SK-N-SH treated with all-trans-retinoic acid at 6 μM for 48 hours (cell line): Measurements from ENCODE around the gene COBL.

Experiments used
- ATAC-seq: fragments of 200-7000 bp; cut with Tn5 transposase; 3 replicates; pipeline ENCODE4 v1.9.1; 2020; ENCODE audit warnings: mild to moderate bottlenecking, moderate library complexity
- ARNTL ChIP-seq: fragments of 450-650 bp; formaldehyde crosslinking; IDR thresholded peaks from 2 replicates; pipeline ENCODE4 v1.5.0; 2020; ENCODE audit warnings: low read depth, mild to moderate bottlenecking, moderate library complexity, borderline replicate concordance
- BACH2 ChIP-seq: fragments of 250-450 bp; sonication (Bioruptor Pico); IDR thresholded peaks from 2 replicates; pipeline ENCODE4 v1.9.0; 2021; ENCODE audit warnings: mild to moderate bottlenecking, borderline replicate concordance
- CSDC2 ChIP-seq: fragments of 250-450 bp; sonication (Bioruptor Pico); IDR thresholded peaks from 2 replicates; pipeline ENCODE4 v1.5.0; 2020; ENCODE audit warnings: mild to moderate bottlenecking, moderate library complexity
- ESRRG ChIP-seq: fragments of 250-450 bp; sonication (Bioruptor Pico); IDR thresholded peaks from 2 replicates; pipeline ENCODE4 v1.6.1; 2021; ENCODE audit warnings: mild to moderate bottlenecking
- GLIS3 ChIP-seq: fragments of 250-450 bp; sonication (Bioruptor Pico); IDR thresholded peaks from 2 replicates; pipeline ENCODE4 v1.5.0; 2020; ENCODE audit warnings: mild to moderate bottlenecking, moderate library complexity
- ISL1 ChIP-seq: fragments of 250-450 bp; sonication (Bioruptor Pico); IDR thresholded peaks from 2 replicates; pipeline ENCODE4 v2.1.2; 2022; ENCODE audit warnings: mild to moderate bottlenecking, moderate library complexity
- OSR1 ChIP-seq: fragments of 250-450 bp; sonication (Bioruptor Pico); IDR thresholded peaks from 2 replicates; pipeline ENCODE4 v1.8.0; 2022; ENCODE audit warnings: moderate library complexity, mild to moderate bottlenecking, inconsistent platforms
- PPARA ChIP-seq: fragments of 250-450 bp; sonication (Bioruptor Pico); IDR thresholded peaks from 2 replicates; pipeline ENCODE4 v1.5.0; 2020; ENCODE audit warnings: mild to moderate bottlenecking, borderline replicate concordance
- SNAI2 ChIP-seq: fragments of 250-450 bp; sonication (Bioruptor Pico); IDR thresholded peaks from 2 replicates; pipeline ENCODE4 v1.5.0; 2020; ENCODE audit warnings: mild to moderate bottlenecking, moderate library complexity
- TCF4 ChIP-seq: fragments of 250-450 bp; sonication (Bioruptor Pico); IDR thresholded peaks from 2 replicates; pipeline ENCODE4 v1.8.0; 2021; ENCODE audit warnings: mild to moderate bottlenecking, moderate library complexity, borderline replicate concordance
- TOX ChIP-seq: fragments of 250-450 bp; sonication (Bioruptor Pico); IDR thresholded peaks from 2 replicates; pipeline ENCODE4 v1.8.0; 2021; ENCODE audit warnings: mild to moderate bottlenecking, moderate library complexity, borderline replicate concordance
- ZC3H10 ChIP-seq: fragments of 250-450 bp; sonication (Bioruptor Pico); IDR thresholded peaks from 2 replicates; pipeline ENCODE4 v1.5.1; 2021; ENCODE audit warnings: mild to moderate bottlenecking, moderate library complexity
- ZNF565 ChIP-seq: fragments of 450-650 bp; formaldehyde crosslinking; conservative IDR thresholded peaks from 2 replicates; pipeline ENCODE4 v1.5.0; 2020; ENCODE audit warnings: low read depth, mild to moderate bottlenecking, moderate library complexity
- TF ChIP-seq, protein P1 (sequence below): fragments of 250-450 bp; sonication (Bioruptor Pico); IDR thresholded peaks from 2 replicates; pipeline ENCODE4 v1.5.0; 2020; ENCODE audit warnings: mild to moderate bottlenecking, moderate library complexity
- TF ChIP-seq, protein P2 (sequence below): fragments of 250-450 bp; sonication (Bioruptor Pico); IDR thresholded peaks from 2 replicates; pipeline ENCODE4 v1.5.1; 2021; ENCODE audit warnings: mild to moderate bottlenecking, moderate library complexity
- TF ChIP-seq, protein P3 (sequence below): fragments of 250-450 bp; sonication (Bioruptor Pico); IDR thresholded peaks from 2 replicates; pipeline ENCODE4 v1.8.0; 2021; ENCODE audit warnings: low read depth, mild to moderate bottlenecking, moderate library complexity, borderline replicate concordance
- TF ChIP-seq, protein P4 (sequence below): fragments of 250-450 bp; sonication (Bioruptor Pico); IDR thresholded peaks from 2 replicates; pipeline ENCODE4 v1.8.0; 2020; ENCODE audit warnings: mild to moderate bottlenecking, moderate library complexity, borderline replicate concordance

Gene COBL

DNA sequence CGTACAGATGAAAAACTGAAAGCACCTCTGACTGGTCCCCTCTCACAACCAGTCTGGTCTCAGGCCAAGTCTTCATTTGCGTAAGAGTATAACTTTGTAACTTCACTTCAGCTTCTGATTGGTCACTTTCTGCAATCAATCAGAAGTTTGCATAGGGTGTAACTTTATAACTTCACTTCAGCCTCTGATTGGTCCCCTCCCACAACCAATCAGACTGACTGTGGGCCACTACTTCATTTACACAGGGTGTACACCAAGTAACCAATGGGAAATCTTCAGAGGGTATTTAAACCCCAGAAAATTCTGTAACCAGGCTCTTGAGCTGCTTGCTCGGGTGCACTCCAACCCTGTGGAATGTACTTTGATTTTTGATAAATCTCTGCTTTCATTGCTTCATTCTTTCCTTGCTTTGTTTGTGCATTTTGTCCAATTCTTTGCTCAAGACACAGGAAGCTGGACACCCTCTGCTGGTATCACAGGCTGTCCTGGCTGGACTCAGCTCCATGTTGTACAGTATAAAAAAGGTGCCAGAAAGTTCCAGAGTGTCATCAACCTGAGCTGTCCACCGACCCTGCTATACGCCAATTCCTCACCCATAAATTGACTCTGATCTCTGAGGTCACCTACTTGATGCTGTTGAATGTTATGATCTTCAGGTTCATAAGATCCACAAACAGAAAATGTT is 74.5 kb downstream of the COBL start (continued):
- TF ChIP-seq, protein P1, sequence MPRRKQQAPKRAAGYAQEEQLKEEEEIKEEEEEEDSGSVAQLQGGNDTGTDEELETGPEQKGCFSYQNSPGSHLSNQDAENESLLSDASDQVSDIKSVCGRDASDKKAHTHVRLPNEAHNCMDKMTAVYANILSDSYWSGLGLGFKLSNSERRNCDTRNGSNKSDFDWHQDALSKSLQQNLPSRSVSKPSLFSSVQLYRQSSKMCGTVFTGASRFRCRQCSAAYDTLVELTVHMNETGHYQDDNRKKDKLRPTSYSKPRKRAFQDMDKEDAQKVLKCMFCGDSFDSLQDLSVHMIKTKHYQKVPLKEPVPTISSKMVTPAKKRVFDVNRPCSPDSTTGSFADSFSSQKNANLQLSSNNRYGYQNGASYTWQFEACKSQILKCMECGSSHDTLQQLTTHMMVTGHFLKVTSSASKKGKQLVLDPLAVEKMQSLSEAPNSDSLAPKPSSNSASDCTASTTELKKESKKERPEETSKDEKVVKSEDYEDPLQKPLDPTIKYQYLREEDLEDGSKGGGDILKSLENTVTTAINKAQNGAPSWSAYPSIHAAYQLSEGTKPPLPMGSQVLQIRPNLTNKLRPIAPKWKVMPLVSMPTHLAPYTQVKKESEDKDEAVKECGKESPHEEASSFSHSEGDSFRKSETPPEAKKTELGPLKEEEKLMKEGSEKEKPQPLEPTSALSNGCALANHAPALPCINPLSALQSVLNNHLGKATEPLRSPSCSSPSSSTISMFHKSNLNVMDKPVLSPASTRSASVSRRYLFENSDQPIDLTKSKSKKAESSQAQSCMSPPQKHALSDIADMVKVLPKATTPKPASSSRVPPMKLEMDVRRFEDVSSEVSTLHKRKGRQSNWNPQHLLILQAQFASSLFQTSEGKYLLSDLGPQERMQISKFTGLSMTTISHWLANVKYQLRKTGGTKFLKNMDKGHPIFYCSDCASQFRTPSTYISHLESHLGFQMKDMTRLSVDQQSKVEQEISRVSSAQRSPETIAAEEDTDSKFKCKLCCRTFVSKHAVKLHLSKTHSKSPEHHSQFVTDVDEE (CRISPR knock-in tag), result no peak
- TF ChIP-seq SNAI2 (CRISPR knock-in tag) (no peak), PPARA (no peak), ESRRG (no peak)

DNA sequence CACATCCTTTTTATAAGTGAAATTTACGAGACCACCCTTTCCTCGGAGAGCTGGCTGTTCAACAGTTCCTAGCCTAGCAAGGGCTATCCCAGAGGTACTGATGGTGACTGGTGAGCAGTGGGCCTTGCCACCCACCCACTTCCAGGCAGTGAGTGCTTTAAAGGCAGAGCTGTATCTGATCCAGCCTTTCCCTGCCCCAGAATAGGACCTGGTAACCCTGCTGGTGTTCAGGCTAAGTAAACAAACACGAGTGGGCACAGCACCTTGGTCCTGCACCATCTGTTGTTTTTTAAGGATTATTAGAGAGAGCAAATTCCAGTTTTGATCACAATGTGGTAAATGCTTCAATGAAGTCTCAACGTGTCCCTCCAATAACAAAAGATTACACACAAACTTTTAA is 75.7 kb downstream of the COBL start:
- no peak for ATAC-seq
- TF ChIP-seq, protein P2, sequence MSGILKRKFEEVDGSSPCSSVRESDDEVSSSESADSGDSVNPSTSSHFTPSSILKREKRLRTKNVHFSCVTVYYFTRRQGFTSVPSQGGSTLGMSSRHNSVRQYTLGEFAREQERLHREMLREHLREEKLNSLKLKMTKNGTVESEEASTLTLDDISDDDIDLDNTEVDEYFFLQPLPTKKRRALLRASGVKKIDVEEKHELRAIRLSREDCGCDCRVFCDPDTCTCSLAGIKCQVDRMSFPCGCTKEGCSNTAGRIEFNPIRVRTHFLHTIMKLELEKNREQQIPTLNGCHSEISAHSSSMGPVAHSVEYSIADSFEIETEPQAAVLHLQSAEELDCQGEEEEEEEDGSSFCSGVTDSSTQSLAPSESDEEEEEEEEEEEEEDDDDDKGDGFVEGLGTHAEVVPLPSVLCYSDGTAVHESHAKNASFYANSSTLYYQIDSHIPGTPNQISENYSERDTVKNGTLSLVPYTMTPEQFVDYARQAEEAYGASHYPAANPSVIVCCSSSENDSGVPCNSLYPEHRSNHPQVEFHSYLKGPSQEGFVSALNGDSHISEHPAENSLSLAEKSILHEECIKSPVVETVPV (CRISPR knock-in tag), result no peak
- TF ChIP-seq ZC3H10, result no peak

DNA sequence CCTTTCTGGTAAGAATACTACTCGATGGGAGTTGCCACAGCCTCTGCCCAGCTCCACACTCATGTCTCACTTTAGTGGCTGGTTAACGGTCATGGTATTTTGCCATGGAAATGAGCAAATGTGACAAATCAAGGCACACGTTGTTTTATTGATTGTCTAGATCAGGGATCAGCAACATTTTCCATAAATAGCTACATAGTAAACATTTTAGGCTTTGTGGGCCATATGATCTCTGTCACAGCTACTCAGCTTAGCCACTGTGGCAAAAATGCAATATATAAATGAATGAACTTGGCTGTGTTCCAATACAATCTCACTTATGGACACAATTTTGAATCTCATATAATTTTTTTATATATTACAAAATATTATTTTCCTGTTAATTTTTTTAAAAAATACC is 76.9 kb downstream of the COBL start:
- no peak for TF ChIP-seq GLIS3 (CRISPR knock-in tag)
- TF ChIP-seq TOX (CRISPR knock-in tag), result no peak
- TF ChIP-seq, protein P1 (CRISPR knock-in tag), result no peak
- TF ChIP-seq ESRRG, result no peak
- TF ChIP-seq, protein P3, sequence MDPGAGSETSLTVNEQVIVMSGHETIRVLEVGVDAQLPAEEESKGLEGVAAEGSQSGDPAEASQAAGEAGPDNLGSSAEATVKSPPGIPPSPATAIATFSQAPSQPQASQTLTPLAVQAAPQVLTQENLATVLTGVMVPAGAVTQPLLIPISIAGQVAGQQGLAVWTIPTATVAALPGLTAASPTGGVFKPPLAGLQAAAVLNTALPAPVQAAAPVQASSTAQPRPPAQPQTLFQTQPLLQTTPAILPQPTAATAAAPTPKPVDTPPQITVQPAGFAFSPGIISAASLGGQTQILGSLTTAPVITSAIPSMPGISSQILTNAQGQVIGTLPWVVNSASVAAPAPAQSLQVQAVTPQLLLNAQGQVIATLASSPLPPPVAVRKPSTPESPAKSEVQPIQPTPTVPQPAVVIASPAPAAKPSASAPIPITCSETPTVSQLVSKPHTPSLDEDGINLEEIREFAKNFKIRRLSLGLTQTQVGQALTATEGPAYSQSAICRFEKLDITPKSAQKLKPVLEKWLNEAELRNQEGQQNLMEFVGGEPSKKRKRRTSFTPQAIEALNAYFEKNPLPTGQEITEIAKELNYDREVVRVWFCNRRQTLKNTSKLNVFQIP (CRISPR knock-in tag), result no peak
- TF ChIP-seq SNAI2 (CRISPR knock-in tag), result no peak
- no peak for TF ChIP-seq TCF4 (CRISPR knock-in tag)
- no peak for TF ChIP-seq OSR1 (CRISPR knock-in tag)
- ATAC-seq, result no peak

DNA sequence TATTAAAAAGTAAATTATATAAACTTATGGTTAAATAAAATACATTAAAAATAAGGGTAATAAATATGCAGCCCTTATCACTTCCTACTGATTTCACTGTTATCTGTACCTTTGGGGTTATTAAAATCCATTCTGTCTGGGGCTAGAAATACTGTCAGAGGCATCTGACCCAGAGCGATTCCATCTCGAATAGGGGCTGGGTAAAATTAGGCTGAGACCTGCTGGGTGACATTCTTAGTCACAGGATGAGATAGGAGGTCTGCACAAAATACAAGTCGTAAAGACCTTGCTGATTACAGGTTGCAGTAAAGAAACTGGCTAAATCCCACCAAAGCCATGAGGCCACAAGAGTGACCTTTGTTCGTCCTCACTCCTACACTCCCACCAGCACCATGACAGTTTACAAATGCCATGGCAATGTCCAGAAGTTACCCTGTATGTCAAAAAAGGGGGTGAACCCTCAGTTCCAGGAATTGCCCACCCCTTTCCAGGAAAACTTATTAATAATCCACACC is 77.6 kb downstream of the COBL start:
- ATAC-seq, result no peak
- TF ChIP-seq BACH2 (no peak), ARNTL (CRISPR knock-in tag) (no peak), TOX (CRISPR knock-in tag) (no peak), ZNF565 (CRISPR knock-in tag) (no peak), OSR1 (CRISPR knock-in tag) (no peak), ISL1 (CRISPR knock-in tag) (no peak), TCF4 (CRISPR knock-in tag) (no peak), CSDC2 (no peak)
- TF ChIP-seq, protein P1 (CRISPR knock-in tag), result no peak
- TF ChIP-seq, protein P4, sequence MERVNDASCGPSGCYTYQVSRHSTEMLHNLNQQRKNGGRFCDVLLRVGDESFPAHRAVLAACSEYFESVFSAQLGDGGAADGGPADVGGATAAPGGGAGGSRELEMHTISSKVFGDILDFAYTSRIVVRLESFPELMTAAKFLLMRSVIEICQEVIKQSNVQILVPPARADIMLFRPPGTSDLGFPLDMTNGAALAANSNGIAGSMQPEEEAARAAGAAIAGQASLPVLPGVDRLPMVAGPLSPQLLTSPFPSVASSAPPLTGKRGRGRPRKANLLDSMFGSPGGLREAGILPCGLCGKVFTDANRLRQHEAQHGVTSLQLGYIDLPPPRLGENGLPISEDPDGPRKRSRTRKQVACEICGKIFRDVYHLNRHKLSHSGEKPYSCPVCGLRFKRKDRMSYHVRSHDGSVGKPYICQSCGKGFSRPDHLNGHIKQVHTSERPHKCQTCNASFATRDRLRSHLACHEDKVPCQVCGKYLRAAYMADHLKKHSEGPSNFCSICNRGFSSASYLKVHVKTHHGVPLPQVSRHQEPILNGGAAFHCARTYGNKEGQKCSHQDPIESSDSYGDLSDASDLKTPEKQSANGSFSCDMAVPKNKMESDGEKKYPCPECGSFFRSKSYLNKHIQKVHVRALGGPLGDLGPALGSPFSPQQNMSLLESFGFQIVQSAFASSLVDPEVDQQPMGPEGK, result no peak
- TF ChIP-seq, protein P2 (CRISPR knock-in tag), result no peak
